Astrocyte of the spinal cord (primary cell): ENCODE measurements around the gene MTUS2.

ENCODE experiments used
- DNase-seq: peaks from one replicate; pipeline ENCODE4 v3.0.0; 2011; ENCODE audit warnings: low read depth, low spot score
- H3K4me3 ChIP-seq: 2 replicates; pipeline ENCODE4 v1.5.1; 2011; ENCODE audit warnings: low read depth, mild to moderate bottlenecking, low read length, moderate library complexity
- CTCF ChIP-seq: IDR thresholded peaks from 2 replicates; pipeline ENCODE4 v1.5.1; 2012; ENCODE audit warnings: low read depth, mild to moderate bottlenecking, low read length, inconsistent platforms
- in situ Hi-C: cut with HindIII; loops from 2 replicates; pipeline ENCODE4 v1.10.0; 2017; ENCODE audit warnings: low sequenced_read_pairs

MTUS2 gene

GRCh38 chr13:29435125-29435911, 615.2 kb downstream of the MTUS2 start:
- in situ Hi-C loops, result no loop called here
- no peak overlapping the region for H3K4me3 ChIP-seq
- TF ChIP-seq CTCF, result no peak
- peak; percentile 91 for DNase-seq

- in situ Hi-C loops, result no loop called here
- H3K4me3 ChIP-seq, result no peak overlapping the region
- DNase-seq, result peak; percentile 84
These were observed 616.2 kb downstream of the MTUS2 start for GRCh38 chr13:29436291-29436690.

GRCh38 chr13:29436721-29437280, 616.7 kb downstream of the MTUS2 start:
- no peak for TF ChIP-seq CTCF
- H3K4me3 ChIP-seq, result no peak overlapping the region
- DNase-seq, result no peak
- in situ Hi-C loops, result no loop called here

More at GRCh38 chr13:29436291-29436690, 616.2 kb downstream of the MTUS2 start:
- TF ChIP-seq CTCF, result no peak

- no peak overlapping the region for H3K4me3 ChIP-seq
- in situ Hi-C loops, result no loop called here
- DNase-seq, result no peak
- TF ChIP-seq CTCF, result no peak
These were observed 618.6 kb downstream of the MTUS2 start for GRCh38 chr13:29438769-29439168.

- no peak for DNase-seq
- in situ Hi-C loops, result no loop called here
- no peak overlapping the region for H3K4me3 ChIP-seq
- TF ChIP-seq CTCF, result no peak
These were observed 619.7 kb downstream of the MTUS2 start for GRCh38 chr13:29439601-29440388.

GRCh38 chr13:29441306-29441705, 621.2 kb downstream of the MTUS2 start:
- H3K4me3 ChIP-seq, result no peak overlapping the region
- in situ Hi-C loops, result no loop called here
- no peak for DNase-seq
- no peak for TF ChIP-seq CTCF
